ENCODE data around the gene NAA15. TPM values are rescaled to one million over a fixed set of nuclear protein-coding genes. Genes with fewer than 3 reads are reported as not detected.
A peak's percentile ranks its signal among the peaks of the same experiment; 100 is the strongest.

The NAA15 gene
- total and polyA plus RNA-seq, 8 donors: 3.2 to 22.1 (median 14.7) TPM

GRCh38 chr4:139330283-139330682 is 29.0 kb downstream of the NAA15 start:
- no peak for ATAC-seq
- no peak for DNase-seq
- Histone ChIP-seq H3K27ac (no peak overlapping the region), H3K36me3 (no peaks in the 10 kb centered on the region), H3K4me1 (peaks cover 0 to 6% (median 2%) of the 10 kb centered on the region in 3 donors), H3K4me3 (no peak overlapping the region), H3K27me3 (no peaks in the 10 kb centered on the region), H3K9me3 (no peaks in the 10 kb centered on the region)
- no peak for TF ChIP-seq CTCF (IDR thresholded peaks at IDR 0.05)
- no peak for FAIRE-seq
- intact Hi-C loops (cut with DNase I): no loop called here
- WGBS, 2 donors: 73 to 77% methylated on average over 3 of the region's 3 CpGs

GRCh38 chr4:139331185-139331584 is 29.9 kb downstream of the NAA15 start:
- TF ChIP-seq CTCF (IDR thresholded peaks at IDR 0.05): no peak
- no peak for DNase-seq
- FAIRE-seq: no peak
- Histone ChIP-seq H3K36me3 (no peaks in the 10 kb centered on the region), H3K4me1 (peaks cover 0 to 4% (median 0%) of the 10 kb centered on the region in 3 donors), H3K4me3 (no peak overlapping the region), H3K27me3 (no peaks in the 10 kb centered on the region), H3K27ac (no peak overlapping the region), H3K9me3 (no peaks in the 10 kb centered on the region)
- no peak for ATAC-seq
- intact Hi-C loops (cut with DNase I): no loop called here
- WGBS, 2 donors: 98 to 100% methylated on average over 1 of the region's 1 CpG

- H3K4me1 ChIP-seq: no peaks in the 10 kb centered on the region
- ATAC-seq: no peak
- no peaks in the 10 kb centered on the region for H3K36me3 ChIP-seq
- H3K27me3 ChIP-seq: no peaks in the 10 kb centered on the region
- FAIRE-seq: no peak
- DNase-seq: no peak
- intact Hi-C loops (cut with DNase I): no loop called here
- no peak overlapping the region for H3K27ac ChIP-seq
- TF ChIP-seq CTCF (IDR thresholded peaks at IDR 0.05): no peak
- WGBS, 2 donors: 92 to 93% methylated on average over 2 of the region's 2 CpGs
- no peak overlapping the region for H3K4me3 ChIP-seq
- no peaks in the 10 kb centered on the region for H3K9me3 ChIP-seq
Observed at GRCh38 chr4:139333046-139333445, 31.7 kb downstream of the NAA15 start.

GRCh38 chr4:139337612-139338011 is 36.3 kb downstream of the NAA15 start:
- no peak for DNase-seq
- Histone ChIP-seq H3K4me1 (no peaks in the 10 kb centered on the region), H3K27ac (no peak overlapping the region), H3K4me3 (no peak overlapping the region), H3K27me3 (no peaks in the 10 kb centered on the region), H3K9me3 (no peaks in the 10 kb centered on the region), H3K36me3 (peaks cover 0 to 6% (median 0%) of the 10 kb centered on the region in 3 donors)
- no peak for FAIRE-seq
- no peak for ATAC-seq
- TF ChIP-seq CTCF (IDR thresholded peaks at IDR 0.05): no peak
- intact Hi-C loops (cut with DNase I): no loop called here

- no peaks in the 10 kb centered on the region for H3K36me3 ChIP-seq
- H3K4me1 ChIP-seq: no peaks in the 10 kb centered on the region
- DNase-seq (no peak), ATAC-seq (no peak), FAIRE-seq (peak; percentile 72)
- WGBS, 2 donors: 91 to 100% methylated on average over 1 of the region's 1 CpG
- no peaks in the 10 kb centered on the region for H3K27me3 ChIP-seq
- intact Hi-C loops (cut with DNase I): no loop called here
- H3K27ac ChIP-seq: no peak overlapping the region
- TF ChIP-seq CTCF (IDR thresholded peaks at IDR 0.05): no peak
- no peaks in the 10 kb centered on the region for H3K9me3 ChIP-seq
- H3K4me3 ChIP-seq: no peak overlapping the region
Observed at GRCh38 chr4:139361301-139361700, 60.0 kb downstream of the NAA15 start.
